ENCODE results near the gene TALDO1.

DNA sequence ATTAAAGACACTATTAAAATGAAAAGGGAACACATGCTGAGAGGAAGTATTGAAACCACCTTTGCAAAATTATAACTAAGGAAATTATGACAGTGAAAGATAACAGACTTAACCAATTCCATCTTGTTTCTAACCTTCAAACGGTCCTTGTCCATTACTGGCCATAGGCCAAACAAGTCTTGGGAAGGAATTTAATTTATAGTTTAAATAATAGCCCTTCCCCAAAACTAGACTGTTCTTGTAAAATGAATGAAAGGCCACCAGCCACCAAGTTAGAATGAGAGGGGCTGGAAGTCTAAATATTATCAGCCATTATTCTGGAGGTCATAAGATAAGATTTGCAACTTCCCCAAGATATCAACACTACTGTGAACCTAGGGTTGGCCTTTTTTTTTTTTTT is 1.8 kb upstream of the TALDO1 start:
- TF ChIP-seq, protein P1, sequence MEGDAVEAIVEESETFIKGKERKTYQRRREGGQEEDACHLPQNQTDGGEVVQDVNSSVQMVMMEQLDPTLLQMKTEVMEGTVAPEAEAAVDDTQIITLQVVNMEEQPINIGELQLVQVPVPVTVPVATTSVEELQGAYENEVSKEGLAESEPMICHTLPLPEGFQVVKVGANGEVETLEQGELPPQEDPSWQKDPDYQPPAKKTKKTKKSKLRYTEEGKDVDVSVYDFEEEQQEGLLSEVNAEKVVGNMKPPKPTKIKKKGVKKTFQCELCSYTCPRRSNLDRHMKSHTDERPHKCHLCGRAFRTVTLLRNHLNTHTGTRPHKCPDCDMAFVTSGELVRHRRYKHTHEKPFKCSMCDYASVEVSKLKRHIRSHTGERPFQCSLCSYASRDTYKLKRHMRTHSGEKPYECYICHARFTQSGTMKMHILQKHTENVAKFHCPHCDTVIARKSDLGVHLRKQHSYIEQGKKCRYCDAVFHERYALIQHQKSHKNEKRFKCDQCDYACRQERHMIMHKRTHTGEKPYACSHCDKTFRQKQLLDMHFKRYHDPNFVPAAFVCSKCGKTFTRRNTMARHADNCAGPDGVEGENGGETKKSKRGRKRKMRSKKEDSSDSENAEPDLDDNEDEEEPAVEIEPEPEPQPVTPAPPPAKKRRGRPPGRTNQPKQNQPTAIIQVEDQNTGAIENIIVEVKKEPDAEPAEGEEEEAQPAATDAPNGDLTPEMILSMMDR (IDR thresholded peaks at IDR 0.05; ENCODE audit: extremely low read depth in 1 of 2, insufficient read depth in 1 of 2, low read depth in 1 of 2, low read length in 2 of 2), result no peak
- no peak for TF ChIP-seq POLR2AphosphoS5 (IDR thresholded peaks at IDR 0.05; ENCODE audit: insufficient read depth, low read depth, low read length)

Data from endothelial cell of umbilical vein (primary cell).